Endothelial cell of umbilical vein (primary cell): ENCODE data around the gene MPST. TPM values are rescaled to one million over a fixed set of nuclear protein-coding genes. Genes with fewer than 3 reads are reported as not detected.

Experiments used
- BruUV-seq: library from RNA; stranded (reverse); fragments of 400-500 nt; replicated peaks from 2 replicates; lab custom pipeline; 2021; lab: Mats Ljungman, UMichigan
- CTCF ChIA-PET: fragments of 300-600, 350-600 bp; sonication (Branson Sonifier 250); formaldehyde crosslinking; loops from one replicate; lab custom pipeline; 2021; ENCODE audit warnings: antibody characterized with exemption, inconsistent platforms; lab: Charles Lee
- POLR2A ChIA-PET: fragments of 300-600, 350-600 bp; sonication (Branson Sonifier 250); formaldehyde crosslinking; loops from one replicate; lab custom pipeline; 2021; ENCODE audit warnings: antibody characterized with exemption, inconsistent platforms; lab: Charles Lee
- DNase-seq: peaks from one replicate; pipeline ENCODE4 v3.0.0-alpha.2; 2011; ENCODE audit warnings: low read depth, low spot score
- FAIRE-seq: peaks from 2 replicates; lab custom pipeline; 2011; peaks lifted over from hg19 to GRCh38; lab: Jason Lieb, UNC
- H2AFZ ChIP-seq: 2 replicates; pipeline ENCODE4 v1.6.0; 2012; ENCODE audit warnings: low read depth, low read length, control low read depth, inconsistent platforms
- H3K27ac ChIP-seq: 2 replicates; pipeline ENCODE4 v1.5.1; 2011; ENCODE audit warnings: low read depth, mild to moderate bottlenecking, control low read depth, low read length, moderate library complexity; ENCODE audit not compliant: insufficient read depth
- H3K27me3 ChIP-seq, 2 experiments: 2 replicates each; pipeline versions ENCODE4 v1.6.0 to v1.6.1; 2011; ENCODE audit warnings: low read length in 2 of 2, mixed read lengths in 1 of 2; ENCODE audit not compliant: control insufficient read depth in 2 of 2, insufficient read depth in 2 of 2
- H3K36me3 ChIP-seq, 2 experiments: 2 replicates in 1 of 2; 3 replicates in 1 of 2; pipeline ENCODE4 v1.5.1; 2011; ENCODE audit warnings: low read length in 2 of 2, mild to moderate bottlenecking in 1 of 2, moderate library complexity in 1 of 2; ENCODE audit not compliant: control insufficient read depth in 2 of 2, insufficient read depth in 2 of 2; ENCODE audit errors: extremely low read depth in 1 of 2
- H3K4me1 ChIP-seq: 3 replicates; pipeline ENCODE4 v1.5.1; 2011; ENCODE audit warnings: mild to moderate bottlenecking, low read length; ENCODE audit not compliant: control insufficient read depth, insufficient read depth; ENCODE audit errors: extremely low read depth
- H3K4me2 ChIP-seq: 2 replicates; pipeline ENCODE4 v1.6.1; 2011; ENCODE audit warnings: low read length, control low read depth, mixed read lengths; ENCODE audit not compliant: insufficient read depth
- H3K4me3 ChIP-seq, 3 experiments: fragments of 200-600 bp in 1 of 3; sonication (generic), shearing (Covaris generic) in 1 of 3; replicated peaks in 1 of 3; 2 replicates each; pipeline ENCODE4 v1.5.1; 2011 to 2016; ENCODE audit warnings: control low read depth in 3 of 3, low read length in 3 of 3, mild to moderate bottlenecking in 2 of 3, inconsistent platforms in 1 of 3, low read depth in 1 of 3, moderate library complexity in 1 of 3; ENCODE audit not compliant: insufficient read depth in 1 of 3
- H3K79me2 ChIP-seq: 2 replicates; pipeline ENCODE4 v1.6.0; 2012; ENCODE audit warnings: low read length, inconsistent platforms; ENCODE audit not compliant: control insufficient read depth, insufficient read depth
- H3K9ac ChIP-seq: replicated peaks from 2 replicates; pipeline ENCODE3; 2011; ENCODE audit warnings: low read length, control low read depth; ENCODE audit not compliant: insufficient read depth; ENCODE audit errors: extremely low read depth
- H3K9me1 ChIP-seq: replicated peaks from 3 replicates; pipeline ENCODE4 v1.6.0; 2011; ENCODE audit warnings: mild to moderate bottlenecking, low read length; ENCODE audit not compliant: control insufficient read depth, insufficient read depth; ENCODE audit errors: extremely low read depth
- H3K9me3 ChIP-seq: replicated peaks from 2 replicates; pipeline ENCODE4 v1.5.1; 2012; ENCODE audit warnings: low read length, inconsistent platforms; ENCODE audit not compliant: control insufficient read depth, insufficient read depth
- H4K20me1 ChIP-seq: replicated peaks from 2 replicates; pipeline ENCODE3; 2011; ENCODE audit warnings: mild to moderate bottlenecking, low read length; ENCODE audit not compliant: control insufficient read depth, insufficient read depth; ENCODE audit errors: extremely low read depth
- CTCF ChIP-seq, 2 donors: IDR thresholded peaks; 1 replicate in 1 of 2; 2 replicates in 1 of 2; pipeline ENCODE4 v1.5.1; 2011; ENCODE audit warnings: low read length in 2 of 2, mild to moderate bottlenecking in 2 of 2, moderate library complexity in 2 of 2, control low read depth in 1 of 2, inconsistent platforms in 1 of 2, low read depth in 1 of 2; ENCODE audit not compliant: insufficient read depth in 1 of 2; ENCODE audit errors: extremely low read depth in 1 of 2
- EZH2 ChIP-seq: IDR thresholded peaks from 2 replicates; pipeline ENCODE4 v1.6.1; 2012; ENCODE audit warnings: borderline replicate concordance, low read depth, mild to moderate bottlenecking, moderate library complexity, low read length, inconsistent platforms; ENCODE audit not compliant: severe bottlenecking
- FOS ChIP-seq: IDR thresholded peaks from 2 replicates; pipeline ENCODE4 v1.6.1; 2011; ENCODE audit warnings: mild to moderate bottlenecking, low read length, moderate library complexity, borderline replicate concordance; ENCODE audit not compliant: insufficient read depth
- GATA2 ChIP-seq: IDR thresholded peaks from 2 replicates; pipeline ENCODE4 v1.7.0; 2011; ENCODE audit warnings: low read depth, mild to moderate bottlenecking, moderate library complexity, mixed read lengths, low read length; ENCODE audit not compliant: insufficient read length, insufficient read depth
- JUN ChIP-seq: IDR thresholded peaks from 2 replicates; pipeline ENCODE4 v1.6.1; 2011; ENCODE audit warnings: borderline replicate concordance, low read depth; ENCODE audit not compliant: insufficient read length, insufficient read depth
- MYC ChIP-seq: IDR thresholded peaks from one replicate; pipeline ENCODE4 v1.6.1; 2011; ENCODE audit warnings: mild to moderate bottlenecking, low read depth, low read length
- POLR2A ChIP-seq: IDR thresholded peaks from 2 replicates; pipeline ENCODE4 v1.6.1; 2012; ENCODE audit warnings: low read depth, mild to moderate bottlenecking, control low read depth, low read length
- POLR2AphosphoS5 ChIP-seq: IDR thresholded peaks from 2 replicates; pipeline ENCODE4 v1.6.1; 2012; ENCODE audit warnings: low read depth, mild to moderate bottlenecking, control low read depth, low read length, moderate library complexity; ENCODE audit not compliant: insufficient read depth
- dilution Hi-C: fragments of 300-500 bp; cut with MboI; formaldehyde crosslinking; loops from one replicate; pipeline ENCODE4 v1.15.0; 2019; ENCODE audit warnings: low sequenced_read_pairs; ENCODE audit not compliant: extremely low pct_ligation_motif_present
- intact Hi-C: fragments of 100-400 bp; cut with micrococcal nuclease; formaldehyde crosslinking; loops from one replicate; pipeline ENCODE4 v1.10.0; 2022
- polyA plus RNA-seq, 4 experiments: library from polyadenylated mRNA; depleted of rRNA in 3 of 4; stranded (reverse) in 3 of 4; unstranded in 1 of 4; fragments of >200 nt; gene quantifications; 2 replicates each; pipeline versions ENCODE4 v1.2.1 to v1.2.3, GENCODE V29; 2011 to 2012; ENCODE audit warnings: missing spikeins in 1 of 4
- total RNA-seq: library from RNA; stranded (reverse); gene quantifications from 2 replicates; pipeline ENCODE4 v1.2.3, GENCODE V29; 2021
- TF ChIP-seq, protein P1 (sequence below): IDR thresholded peaks from 2 replicates; pipeline ENCODE4 v1.6.1; 2011; ENCODE audit not compliant: insufficient read depth, insufficient read length

Gene MPST
- total and polyA plus RNA-seq, 2 donors (not counting 3 experiments of a cell fraction or from before 2014, with no cell fraction given) = 93.2 to 124 TPM

- Histone ChIP-seq H2AFZ (no peak overlapping the region), H3K9me3 (no peaks in the 10 kb centered on the region), H3K9me1 (no peaks in the 10 kb centered on the region), H3K4me2 (no peak overlapping the region), H3K27me3 (peaks cover 4 to 6% of the 10 kb centered on the region in 2 experiments), H3K79me2 (no peaks in the 10 kb centered on the region), H3K9ac (no peak overlapping the region), H3K36me3 (peaks cover 3 to 15% of the 10 kb centered on the region in 2 experiments), H3K4me1 (no peaks in the 10 kb centered on the region), H4K20me1 (no peaks in the 10 kb centered on the region), H3K4me3 (no peak overlapping the region), H3K27ac (no peak overlapping the region)
- ChIA-PET POLR2A (no interaction called here), CTCF (interaction anchor here (2.0 kb wide), 1 partner anchor 20 kb away, joined by 4 read pairs; no protein-coding TSS in a partner anchor)
- no peak for TF ChIP-seq POLR2A
- TF ChIP-seq GATA2 = no peak
- no peak for TF ChIP-seq CTCF (IDR thresholded peaks at IDR 0.05; ENCODE audit: extremely low read depth in 1 of 2, insufficient read depth in 1 of 2, low read depth in 1 of 2, low read length in 2 of 2)
- TF ChIP-seq, protein P1, sequence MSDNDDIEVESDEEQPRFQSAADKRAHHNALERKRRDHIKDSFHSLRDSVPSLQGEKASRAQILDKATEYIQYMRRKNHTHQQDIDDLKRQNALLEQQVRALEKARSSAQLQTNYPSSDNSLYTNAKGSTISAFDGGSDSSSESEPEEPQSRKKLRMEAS = no peak
- TF ChIP-seq FOS = no peak
- TF ChIP-seq EZH2 = no peak
- TF ChIP-seq MYC = no peak
- no peak for TF ChIP-seq JUN
- TF ChIP-seq POLR2AphosphoS5 = no peak
- FAIRE-seq = no peak
- dilution Hi-C loops (no loop called here), intact Hi-C loops (no loop called here)
- no peak for DNase-seq
- no TSS peak for BruUV-seq
Measured at GRCh38 chr22:37063431-37064420, 44.2 kb downstream of the MPST start.
